Body of pancreas (tissue), 4 donors: ENCODE measurements around the gene FTCD.

Experiments
- CTCF ChIP-seq, 7 experiments: fragments of 450-650 bp in 4 of 7; fragments of 200-600 bp in 3 of 7; sonication (generic) in 3 of 7; IDR thresholded peaks; one replicate each; pipeline ENCODE4 v1.5.1; 2016 to 2019; ENCODE audit warnings: antibody characterized with exemption in 7 of 7
- POLR2A ChIP-seq, 3 donors: fragments of 450-650 bp; IDR thresholded peaks; one replicate each; pipeline ENCODE4 v1.6.1; 2016; ENCODE audit warnings: antibody characterized with exemption in 3 of 3, mild to moderate bottlenecking in 2 of 3

- no peak for TF ChIP-seq CTCF (IDR thresholded peaks at IDR 0.05)
- no peak for TF ChIP-seq POLR2A (IDR thresholded peaks at IDR 0.05)
These were observed 33.1 kb upstream of the FTCD start for GRCh38 chr21:46188226-46189212.
